ENCODE data around the gene CRYBB1. TPM values are rescaled to one million over a fixed set of nuclear protein-coding genes. Genes with fewer than 3 reads are reported as not detected.

Gene CRYBB1
- not detected in 2 replicates for total RNA-seq

DNA sequence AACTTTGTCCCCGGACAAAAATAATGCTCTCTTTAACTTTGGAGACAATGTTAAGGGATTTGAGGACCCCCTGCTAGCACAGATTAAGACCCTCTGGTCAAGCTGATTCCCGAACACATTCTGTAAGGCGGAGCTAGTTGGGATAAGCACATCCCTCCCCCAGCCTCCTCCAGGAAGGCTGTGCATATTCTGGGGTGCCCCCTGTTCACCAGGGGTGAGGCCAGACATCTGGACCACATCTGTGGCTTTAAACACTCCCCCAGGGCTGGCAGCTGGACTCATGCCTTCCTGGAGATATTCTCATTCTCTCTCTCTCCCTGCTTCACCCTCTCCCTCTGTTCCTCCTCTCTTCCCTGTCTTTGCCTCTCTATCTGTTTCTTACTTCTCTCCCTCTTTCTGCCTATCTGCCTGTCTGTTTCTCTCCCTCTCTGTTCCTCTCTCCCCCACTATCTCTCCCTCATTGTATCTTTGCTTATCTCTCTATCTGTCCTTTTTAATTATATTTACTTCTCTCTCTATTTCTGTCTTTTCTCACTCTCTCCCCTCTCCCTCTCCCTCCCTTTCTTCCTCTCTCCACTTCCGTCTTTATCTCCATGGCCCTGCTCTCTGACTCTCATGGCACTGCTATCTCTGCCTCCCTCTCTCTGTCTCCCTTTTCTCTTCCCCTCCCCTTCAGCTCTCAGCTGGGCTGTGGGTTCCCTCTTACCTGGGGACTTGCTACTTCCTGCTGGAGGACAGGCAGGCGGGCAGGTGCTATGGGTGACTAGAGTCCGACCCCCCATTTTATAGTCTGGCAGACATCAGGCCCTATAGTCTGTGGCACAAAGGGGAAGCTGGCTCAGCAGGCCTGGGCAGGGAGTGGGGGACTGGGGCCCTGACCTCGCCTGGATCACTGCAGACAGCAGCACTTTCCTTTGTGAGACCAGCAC is at the start of gene CRYBB1:
TSS of gene CRYBB1 (minus strand) at position 757 of the 929 bp plus-strand sequence. CDS start 1,708 bp downstream, outside the sequence.

DNA sequence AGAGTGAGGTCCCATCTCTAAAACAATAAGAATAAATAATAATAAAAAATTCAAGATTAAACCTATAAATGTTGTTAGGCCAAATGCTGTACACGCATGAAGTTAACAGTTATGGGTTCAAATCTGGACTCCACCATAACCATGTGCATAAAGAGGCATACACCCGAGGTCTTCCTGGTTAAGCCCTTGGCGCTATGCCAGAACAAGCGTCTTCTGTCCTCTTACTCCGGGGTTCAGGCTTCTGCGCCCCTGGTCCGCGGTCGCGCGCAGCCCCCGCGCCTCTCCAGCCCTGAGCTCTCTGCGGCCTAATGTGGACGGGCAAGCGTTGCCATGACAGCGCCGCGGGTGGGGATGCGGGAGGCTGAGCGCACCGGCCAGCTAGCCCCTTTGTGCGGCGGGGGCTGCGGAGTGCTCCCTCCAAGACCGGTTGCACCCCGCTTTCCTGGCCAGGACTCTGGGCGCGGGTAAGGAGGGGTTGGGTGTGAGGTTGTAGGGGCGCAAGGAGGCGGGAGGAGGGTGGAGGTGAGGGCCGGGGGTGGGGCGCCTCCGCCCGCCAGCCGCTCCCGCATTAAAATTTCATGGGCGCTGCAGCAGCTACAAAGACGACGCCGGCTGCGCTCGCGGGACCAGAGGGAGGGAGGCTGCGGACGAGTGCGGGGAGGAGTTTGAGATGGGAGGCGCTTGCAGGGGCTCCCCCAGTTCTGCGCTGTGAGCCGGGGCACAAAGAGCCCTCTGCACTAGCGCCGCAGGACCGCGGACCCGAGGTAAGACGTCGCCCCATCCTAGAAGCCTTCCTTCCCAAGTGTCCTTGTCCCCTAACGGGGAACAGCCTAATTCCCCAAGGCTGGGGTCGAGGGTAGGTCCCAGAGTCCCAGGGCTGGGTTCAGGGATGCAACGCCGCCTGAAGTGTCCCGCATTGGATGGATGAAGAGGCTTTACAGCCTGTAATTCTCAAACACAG is 39.3 kb upstream of the CRYBB1 start, which contains the start of gene MIAT:
TSS of gene MIAT (plus strand) at position 698 of the 961 bp plus-strand sequence.

DNA sequence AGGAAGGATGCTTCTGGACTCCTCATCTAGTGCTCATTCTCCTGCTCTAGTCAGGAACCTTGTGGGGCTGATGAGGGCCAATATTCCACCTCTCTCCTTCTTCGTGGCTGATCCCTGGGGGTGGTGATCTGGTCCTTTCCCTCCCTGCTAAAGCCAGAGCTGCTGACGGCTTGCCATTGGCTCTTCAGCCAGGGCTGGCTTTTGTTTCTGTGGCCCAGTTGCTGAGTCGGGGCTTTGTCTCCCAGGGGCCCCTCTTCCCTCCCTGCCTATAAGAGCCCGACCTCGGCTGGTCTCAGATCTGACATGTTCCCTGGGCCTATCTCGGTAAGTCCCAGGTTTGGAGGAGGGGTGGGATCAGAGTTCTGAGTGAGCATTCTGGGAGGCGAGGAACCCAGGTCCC is 3.8 kb upstream of the CRYBB1 start, which contains the start of gene CRYBA4:
TSS of gene CRYBA4 (plus strand) at position 301 of the 400 bp plus-strand sequence. CDS start 634 bp downstream, outside the sequence.

DNA sequence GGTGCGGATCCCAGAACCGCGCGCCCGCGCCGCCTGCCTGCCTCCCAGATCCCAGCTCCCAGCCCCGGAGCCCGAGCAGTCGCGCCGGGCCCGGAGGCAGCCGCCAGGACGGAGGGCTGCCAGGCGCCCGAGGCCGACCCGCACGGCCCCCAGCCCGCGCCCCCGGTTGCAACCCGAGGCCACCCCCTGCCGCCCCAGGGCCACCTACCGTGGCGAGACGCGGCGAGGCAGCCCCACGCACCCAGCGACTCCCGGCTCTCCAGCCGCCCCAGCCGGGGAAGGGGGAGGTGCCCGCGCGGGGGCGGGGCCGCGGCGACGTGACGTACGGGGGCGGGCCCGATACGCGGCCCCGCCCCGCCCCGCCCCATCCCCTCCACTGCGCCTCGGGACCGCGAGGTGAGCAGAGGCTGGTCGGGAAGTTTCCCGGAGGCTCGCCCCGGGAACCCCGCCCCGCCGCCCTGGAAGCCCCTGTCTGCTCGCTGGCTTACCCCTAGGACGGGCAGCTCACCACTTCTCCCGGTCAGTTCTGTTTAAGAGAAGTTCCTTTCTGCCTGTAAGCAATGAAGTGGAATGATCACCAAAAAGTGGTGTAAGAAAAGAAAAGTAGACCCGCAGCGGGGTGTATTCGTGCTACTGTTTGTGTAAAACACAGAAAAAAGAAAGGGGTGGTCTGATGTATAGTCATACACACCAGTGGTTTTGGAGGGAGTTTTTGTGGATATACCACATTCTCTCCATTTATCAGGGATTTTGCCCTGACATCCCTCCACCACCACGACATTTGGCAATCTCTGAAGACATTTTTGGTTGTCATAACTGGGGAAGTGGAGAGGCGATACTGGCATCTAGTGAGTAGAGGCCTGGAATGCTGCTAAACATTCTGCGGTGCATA is 27.7 kb downstream of the CRYBB1 start, which contains the start of gene TPST2:
TSS of gene TPST2 (minus strand) at position 288 of the 892 bp plus-strand sequence. CDS start 48,502 bp downstream, outside the sequence.

Other genes starting within 250 kb of the CRYBB1 start
- gene ASPHD2, start 188.8 kb downstream of the CRYBB1 start, total RNA-seq: 2.7 and 3.4 TPM in 2 replicates
- gene HPS4, start 134.2 kb downstream of the CRYBB1 start, total RNA-seq: 40.7 and 41.2 TPM in 2 replicates
- gene SRRD, start 134.2 kb downstream of the CRYBB1 start, total RNA-seq: 15.7 and 28.0 TPM in 2 replicates
- gene TFIP11, start 105.6 kb downstream of the CRYBB1 start, total RNA-seq: 37.7 and 46.5 TPM in 2 replicates
- gene TPST2, start 27.9 kb downstream of the CRYBB1 start, total RNA-seq: 17.4 and 62.4 TPM in 2 replicates
- gene CRYBA4, start 3.9 kb upstream of the CRYBB1 start, total RNA-seq: not detected in 2 replicates
- gene MIAT, start 39.6 kb upstream of the CRYBB1 start, total RNA-seq: 0.34 and 0.57 TPM in 2 replicates

Measured in nasal cavity respiratory epithelium epithelial cell of viscerocranial mucosa (primary cell).